Activated T-helper 17 cell treated with anti-CD3 and anti-CD28 coated beads, Interleukin-2, amount 50 U/mL, for 72 hours (primary cell): ENCODE data around the gene SLC6A7. TPM values are rescaled to one million over a fixed set of nuclear protein-coding genes. Genes with fewer than 3 reads are reported as not detected.

Source experiments
- ATAC-seq: fragments of 150-1000 bp; cut with Tn5 transposase; replicated peaks from 2 replicates; pipeline ENCODE4 v1.10.0; 2021; ENCODE audit warnings: mild to moderate bottlenecking, moderate library complexity
- H3K27ac Mint-ChIP-seq: one replicate; pipeline ENCODE4 v1.8.0; 2022; ENCODE audit warnings: mixed read lengths
- H3K27me3 Mint-ChIP-seq: one replicate; pipeline ENCODE4 v1.8.0; 2022; ENCODE audit warnings: mixed read lengths
- H3K36me3 Mint-ChIP-seq: one replicate; pipeline ENCODE4 v1.8.0; 2022; ENCODE audit warnings: low read depth, mild to moderate bottlenecking, mixed read lengths
- H3K4me1 Mint-ChIP-seq: one replicate; pipeline ENCODE4 v1.8.0; 2022; ENCODE audit warnings: mixed read lengths
- H3K4me3 Mint-ChIP-seq: one replicate; pipeline ENCODE4 v1.8.0; 2022; ENCODE audit warnings: mild to moderate bottlenecking, mixed read lengths
- H3K9me3 Mint-ChIP-seq: one replicate; pipeline ENCODE4 v1.8.0; 2022; ENCODE audit warnings: mixed read lengths
- total RNA-seq, 2 donors: library from RNA; stranded (reverse); gene quantifications; one replicate each; pipeline ENCODE4 v1.2.3, GENCODE V29; 2022

SLC6A7 gene
- total RNA-seq, 2 donors from 2014 or later: not detected

DNA sequence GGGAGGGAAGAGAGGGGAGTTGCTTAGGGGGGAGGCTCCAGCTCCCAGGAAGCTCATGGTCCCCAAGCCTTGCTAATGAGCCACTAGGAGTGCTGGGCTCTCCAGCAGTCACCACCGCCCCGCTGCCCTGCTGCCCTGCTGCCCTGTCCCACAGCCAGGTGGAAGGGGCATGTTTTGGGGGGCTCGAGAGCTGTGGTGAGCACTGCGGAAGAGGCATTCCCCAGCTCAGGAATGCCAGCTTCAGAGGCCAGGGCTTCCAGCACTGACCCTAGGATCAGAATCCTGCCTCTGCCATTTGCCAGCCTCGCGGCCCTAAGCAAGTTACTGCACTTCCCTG lies 16.9 kb downstream of the SLC6A7 start:
- no peak for ATAC-seq
- H3K4me3 Mint-ChIP-seq: no peak overlapping the region
- H3K4me1 Mint-ChIP-seq: no peaks in the 10 kb centered on the region
- H3K27ac Mint-ChIP-seq: no peak overlapping the region
- no peaks in the 10 kb centered on the region for H3K9me3 Mint-ChIP-seq
- H3K27me3 Mint-ChIP-seq: peaks cover 18% of the 10 kb centered on the region
- H3K36me3 Mint-ChIP-seq: no peaks in the 10 kb centered on the region

DNA sequence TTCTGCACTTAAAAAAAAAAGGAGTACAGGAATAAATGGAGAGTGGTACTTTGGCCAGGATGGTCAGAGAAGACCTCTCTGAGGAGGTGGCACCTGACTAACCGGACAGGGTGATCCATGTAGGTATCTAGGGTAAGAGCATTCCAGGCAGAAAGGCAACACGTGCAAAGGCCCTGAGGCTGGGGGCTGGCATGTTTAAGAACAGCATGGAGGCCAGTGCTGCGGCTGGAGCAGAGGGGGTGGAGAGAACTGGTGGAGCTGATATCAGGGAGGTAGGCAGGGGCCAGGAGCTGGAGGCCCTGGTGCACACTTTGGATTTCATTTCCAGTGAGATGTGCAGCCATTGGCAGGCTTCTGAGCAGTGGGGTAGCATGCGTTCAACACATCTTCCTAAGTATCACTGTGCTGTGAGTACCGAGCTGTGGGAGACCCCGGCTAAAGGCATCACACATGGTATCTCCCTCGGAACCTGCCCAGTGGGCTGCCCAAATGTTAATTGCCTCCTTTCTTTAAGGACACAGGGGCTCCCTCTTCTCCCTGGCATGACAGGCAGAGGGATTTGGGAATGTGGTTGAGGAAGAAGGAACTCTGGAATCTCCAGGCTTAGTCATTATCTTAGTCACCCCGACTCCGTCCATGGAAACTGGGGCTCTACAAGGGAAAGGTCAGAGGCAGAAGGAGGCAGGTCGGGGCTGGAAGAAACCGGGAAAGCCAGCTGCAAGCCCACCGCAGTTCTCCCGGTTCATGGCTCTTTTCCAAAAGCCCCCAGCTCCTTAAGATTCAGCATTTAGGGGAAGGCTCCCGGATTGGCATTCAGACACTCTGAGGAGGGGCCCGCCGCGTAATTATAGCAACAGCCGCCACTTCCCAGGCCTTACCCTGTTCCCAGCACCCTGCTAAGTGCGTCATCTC lies 18.6 kb downstream of the SLC6A7 start:
- no peaks in the 10 kb centered on the region for H3K36me3 Mint-ChIP-seq
- H3K4me1 Mint-ChIP-seq: no peaks in the 10 kb centered on the region
- ATAC-seq: no peak
- H3K9me3 Mint-ChIP-seq: no peaks in the 10 kb centered on the region
- H3K4me3 Mint-ChIP-seq: peak overlapping the region; percentile 15
- peaks cover 14% of the 10 kb centered on the region for H3K27me3 Mint-ChIP-seq
- H3K27ac Mint-ChIP-seq: no peak overlapping the region

DNA sequence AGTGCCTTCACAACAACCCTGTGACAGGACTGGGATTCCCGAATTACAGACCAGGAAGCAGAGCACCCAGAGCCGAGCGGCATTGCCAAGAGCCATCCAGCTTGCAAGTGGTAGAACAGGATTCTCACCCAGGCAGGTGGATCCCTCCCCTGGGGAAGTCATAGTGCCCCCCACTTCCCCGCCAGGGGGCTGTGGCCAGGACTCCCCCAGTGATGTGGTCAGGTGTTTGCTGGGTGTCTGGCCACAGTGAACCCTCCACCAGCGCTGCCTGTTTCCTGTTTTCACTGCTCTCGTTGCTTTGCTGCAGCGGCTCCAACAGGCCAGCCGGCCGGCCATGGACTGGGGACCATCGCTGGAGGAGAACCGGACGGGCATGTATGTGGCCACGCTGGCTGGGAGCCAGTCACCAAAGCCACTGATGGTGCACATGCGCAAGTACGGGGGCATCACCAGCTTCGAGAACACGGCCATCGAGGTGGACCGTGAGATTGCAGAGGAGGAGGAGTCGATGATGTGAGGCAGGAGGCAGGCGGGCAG lies 19.3 kb downstream of the SLC6A7 start:
- H3K27ac Mint-ChIP-seq: no peak overlapping the region
- H3K9me3 Mint-ChIP-seq: no peaks in the 10 kb centered on the region
- peak; percentile 23 for ATAC-seq
- H3K4me1 Mint-ChIP-seq: no peaks in the 10 kb centered on the region
- H3K4me3 Mint-ChIP-seq: peak overlapping the region; percentile 15
- H3K27me3 Mint-ChIP-seq: peaks cover 14% of the 10 kb centered on the region
- no peaks in the 10 kb centered on the region for H3K36me3 Mint-ChIP-seq

DNA sequence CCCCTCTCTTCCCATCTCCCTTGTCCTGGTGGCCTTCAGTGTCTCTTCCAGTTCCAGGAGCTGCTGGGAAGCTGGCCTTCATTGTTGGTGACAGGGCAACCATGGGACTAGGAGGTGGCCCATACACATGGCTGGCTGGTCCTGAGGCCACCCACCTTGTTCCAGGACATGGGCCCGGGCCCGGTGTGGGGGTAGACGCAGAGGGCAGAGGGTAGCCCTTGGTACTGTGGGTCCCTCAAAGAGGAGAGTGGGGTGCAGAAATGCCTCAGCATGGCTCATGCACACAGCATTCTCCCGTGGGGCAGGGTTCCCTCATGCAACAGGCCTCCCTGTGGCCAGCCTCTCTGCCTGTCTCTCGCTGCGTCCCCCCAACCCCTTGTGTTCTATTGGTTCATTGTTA lies 20.8 kb downstream of the SLC6A7 start:
- Mint-ChIP-seq H3K27me3 (peaks cover 14% of the 10 kb centered on the region), H3K36me3 (no peaks in the 10 kb centered on the region), H3K4me1 (no peaks in the 10 kb centered on the region), H3K27ac (no peak overlapping the region), H3K9me3 (no peaks in the 10 kb centered on the region), H3K4me3 (no peak overlapping the region)
- no peak for ATAC-seq

DNA sequence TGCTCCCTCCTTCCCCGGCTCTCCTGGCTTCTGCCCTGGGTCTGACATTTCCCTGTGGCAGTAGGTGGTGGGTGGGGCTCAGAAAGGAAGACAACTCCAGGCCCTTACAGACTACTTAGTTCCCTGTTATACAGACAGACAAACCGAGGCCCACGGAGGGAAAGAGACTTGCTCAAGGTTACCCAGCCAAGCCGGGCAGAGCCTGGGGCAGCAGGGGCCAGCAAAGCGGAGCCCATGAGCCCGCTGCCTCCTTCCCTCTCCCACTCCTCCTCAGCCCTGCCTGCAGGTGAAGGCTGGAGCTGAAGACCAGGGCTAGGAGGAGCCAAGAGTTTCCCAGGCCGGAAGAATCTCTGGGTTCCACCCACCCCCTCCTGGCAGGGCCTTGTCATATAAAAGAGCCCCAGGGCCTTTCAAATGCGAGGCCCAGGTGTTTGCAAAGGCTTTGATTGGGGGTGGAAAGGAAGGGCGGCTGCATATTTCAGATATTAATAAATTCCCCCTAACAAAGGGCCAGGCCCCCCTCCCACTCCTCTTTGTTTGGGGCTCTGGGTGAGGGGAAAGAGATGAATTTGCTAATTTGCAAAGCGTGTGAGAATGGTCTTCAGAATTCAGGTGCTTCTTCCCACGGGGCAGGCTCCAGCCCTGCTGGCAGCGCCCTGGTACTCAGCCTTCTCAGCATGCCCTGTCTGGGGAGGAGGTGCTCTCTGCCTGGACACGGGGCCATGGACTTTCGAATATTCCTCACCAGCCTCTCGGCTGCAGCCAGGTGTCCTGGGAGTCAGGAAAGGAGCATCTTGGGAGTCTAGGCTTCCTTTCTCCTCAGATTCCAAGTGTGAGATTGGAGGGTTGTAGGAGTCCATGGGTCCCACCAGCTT lies 21.5 kb downstream of the SLC6A7 start:
- Mint-ChIP-seq H3K27me3 (peaks cover 14% of the 10 kb centered on the region), H3K9me3 (no peaks in the 10 kb centered on the region), H3K4me3 (no peak overlapping the region), H3K4me1 (no peaks in the 10 kb centered on the region), H3K27ac (no peak overlapping the region), H3K36me3 (no peaks in the 10 kb centered on the region)
- ATAC-seq: no peak

DNA sequence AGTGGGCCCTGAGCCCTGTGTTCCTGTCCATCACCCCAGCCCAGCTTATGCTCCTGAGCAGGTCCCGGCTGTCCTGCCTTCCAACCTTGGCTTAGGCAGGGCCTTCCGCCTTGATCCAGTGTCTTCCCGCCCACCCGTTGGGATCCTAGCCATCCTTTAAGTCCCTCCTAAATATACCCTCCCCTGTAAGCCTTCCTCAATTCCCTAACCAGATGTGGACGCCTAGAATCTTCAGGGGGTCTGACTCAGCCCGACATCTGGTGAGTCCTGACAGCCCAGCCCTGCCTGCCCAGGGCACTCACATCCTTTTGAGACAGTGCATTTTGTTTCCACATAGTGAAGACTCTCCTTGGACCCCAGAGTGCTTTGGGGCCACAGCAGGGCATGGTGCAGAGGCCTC lies 23.7 kb downstream of the SLC6A7 start:
- Mint-ChIP-seq H3K27me3 (peaks cover 6% of the 10 kb centered on the region), H3K27ac (no peak overlapping the region), H3K4me3 (no peak overlapping the region), H3K4me1 (no peaks in the 10 kb centered on the region), H3K9me3 (no peaks in the 10 kb centered on the region), H3K36me3 (no peaks in the 10 kb centered on the region)
- ATAC-seq: no peak

DNA sequence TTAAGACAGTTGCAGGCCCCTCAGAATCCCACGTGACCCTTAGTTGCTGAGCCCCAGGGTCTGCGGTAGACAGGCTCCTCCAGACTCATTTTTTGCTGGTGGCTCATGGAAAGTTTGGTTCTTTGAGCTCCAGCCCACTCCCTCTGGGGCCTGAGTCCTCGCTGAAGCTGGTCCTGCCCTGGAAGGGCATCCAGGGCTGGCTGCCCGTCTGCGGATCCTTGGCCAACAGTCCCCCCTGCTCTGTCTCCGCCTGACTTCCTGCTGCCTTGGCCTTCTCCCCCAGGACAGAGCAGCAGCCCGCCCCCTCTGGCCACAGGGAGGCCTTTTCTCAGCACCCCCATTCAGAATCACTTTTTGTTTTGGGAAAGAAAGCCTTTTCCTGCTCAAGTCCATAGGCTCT lies 24.4 kb downstream of the SLC6A7 start:
- Mint-ChIP-seq H3K9me3 (no peaks in the 10 kb centered on the region), H3K36me3 (no peaks in the 10 kb centered on the region), H3K4me3 (no peak overlapping the region), H3K27ac (no peak overlapping the region), H3K27me3 (peaks cover 4% of the 10 kb centered on the region), H3K4me1 (no peaks in the 10 kb centered on the region)
- no peak for ATAC-seq

DNA sequence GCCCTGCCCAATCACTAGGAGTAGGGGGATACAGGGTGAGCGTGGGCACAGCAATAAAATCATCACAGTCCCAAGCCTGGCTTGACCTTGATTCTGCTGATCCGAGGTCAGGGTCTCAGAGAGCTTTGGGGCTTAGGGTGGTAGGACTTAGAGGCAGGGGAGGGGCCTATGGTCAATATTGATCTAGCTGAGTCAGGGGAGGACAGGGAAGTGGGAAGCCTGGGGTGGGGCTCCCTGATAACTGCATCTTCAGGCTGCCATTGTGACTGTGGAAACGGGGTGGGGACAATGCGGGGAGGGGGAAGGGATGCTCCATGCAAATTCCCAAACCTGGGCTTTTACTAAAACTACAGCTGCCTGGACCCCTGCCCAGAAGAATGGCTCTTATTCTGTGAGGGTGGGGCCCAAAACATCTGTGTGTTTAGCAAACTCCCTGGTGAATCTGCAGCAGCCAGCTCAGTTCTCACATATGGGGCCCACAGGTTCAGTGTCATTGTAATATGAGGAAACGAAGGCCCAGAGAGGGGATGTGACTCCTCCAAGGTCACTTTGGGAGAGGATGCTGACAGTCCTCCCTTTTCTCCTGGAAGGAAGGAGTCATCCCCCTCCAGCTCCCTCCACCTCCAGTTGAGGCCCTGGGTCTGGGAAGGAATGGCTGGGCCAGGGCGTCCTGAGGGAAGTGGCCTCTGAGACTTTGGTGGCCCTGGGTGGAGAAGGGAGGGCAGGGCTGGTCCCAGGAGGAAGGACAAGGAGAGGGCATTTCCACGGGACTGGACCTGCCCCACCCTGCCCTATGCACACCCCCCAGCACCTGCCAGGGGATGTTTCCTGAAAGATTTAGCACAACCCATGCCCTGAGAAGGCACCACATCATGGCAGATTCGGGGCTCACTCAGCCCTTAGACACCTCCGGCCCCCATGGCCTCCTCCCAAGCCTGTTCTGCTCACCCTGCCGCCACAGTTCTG lies 26.4 kb downstream of the SLC6A7 start:
- H3K36me3 Mint-ChIP-seq: no peaks in the 10 kb centered on the region
- H3K27ac Mint-ChIP-seq: no peak overlapping the region
- no peaks in the 10 kb centered on the region for H3K4me1 Mint-ChIP-seq
- no peak for ATAC-seq
- no peaks in the 10 kb centered on the region for H3K9me3 Mint-ChIP-seq
- H3K4me3 Mint-ChIP-seq: no peak overlapping the region
- peaks cover 4% of the 10 kb centered on the region for H3K27me3 Mint-ChIP-seq

DNA sequence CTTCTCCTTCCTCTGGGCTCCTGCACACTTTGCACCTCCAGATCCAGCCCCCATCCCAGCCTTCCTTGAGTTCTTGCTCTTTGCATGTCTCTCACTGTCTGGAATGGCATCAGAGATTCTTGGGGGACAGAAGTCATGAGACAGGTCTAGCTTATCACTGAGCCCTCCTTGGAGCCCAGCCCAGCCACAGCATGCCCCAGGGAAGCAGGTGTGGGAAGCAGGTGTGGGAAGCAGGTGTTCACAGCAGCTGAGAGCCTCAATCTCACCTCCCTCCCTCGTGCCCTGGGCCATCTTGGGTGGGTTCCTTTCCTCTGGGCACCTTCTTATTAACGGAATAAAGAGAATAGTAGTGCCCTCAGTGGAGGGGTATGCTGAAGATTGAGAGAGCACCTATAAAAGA lies 27.2 kb downstream of the SLC6A7 start:
- Mint-ChIP-seq H3K4me1 (no peaks in the 10 kb centered on the region), H3K9me3 (no peaks in the 10 kb centered on the region), H3K27ac (no peak overlapping the region), H3K4me3 (no peak overlapping the region), H3K36me3 (no peaks in the 10 kb centered on the region), H3K27me3 (peaks cover 4% of the 10 kb centered on the region)
- ATAC-seq: no peak

DNA sequence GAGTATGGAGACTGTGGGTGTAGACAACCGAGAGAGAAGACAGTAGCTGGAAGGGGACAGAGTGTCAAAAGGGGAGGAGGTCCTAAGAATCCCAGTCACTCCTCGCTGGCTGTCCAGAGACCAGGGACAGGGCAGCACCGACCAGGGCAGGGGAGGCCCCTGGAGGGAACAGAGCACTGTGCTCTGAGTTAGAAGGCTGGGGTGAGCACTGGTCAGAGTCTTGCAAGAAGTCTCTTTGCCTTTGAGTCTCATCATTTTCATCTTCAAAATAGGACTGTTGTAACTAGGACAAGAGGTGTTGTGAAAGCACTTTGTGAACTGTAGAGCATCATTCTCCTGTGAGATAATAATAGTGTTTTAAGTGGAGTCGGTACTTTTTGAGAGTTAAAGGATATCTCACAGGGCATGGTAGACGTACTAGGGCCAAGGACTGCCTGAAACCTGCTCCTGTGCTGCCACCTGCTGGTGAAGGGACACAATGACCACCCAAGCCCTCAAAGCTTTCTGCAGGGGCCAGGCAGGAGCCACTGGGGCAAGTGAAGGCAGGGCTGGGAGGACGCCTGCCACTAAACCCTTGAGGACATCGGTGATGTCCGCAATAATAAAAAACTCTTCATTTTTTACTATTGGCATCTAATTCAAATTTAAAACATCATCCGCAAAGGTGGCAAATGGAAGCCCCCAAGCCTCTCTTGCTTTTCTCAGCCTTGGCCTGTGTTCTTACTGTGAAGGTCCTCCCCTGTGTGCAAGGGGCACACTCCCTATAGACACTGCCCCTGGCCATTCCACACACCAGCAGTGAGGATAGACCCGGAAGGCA lies 28.2 kb downstream of the SLC6A7 start:
- Mint-ChIP-seq H3K4me3 (no peak overlapping the region), H3K4me1 (no peaks in the 10 kb centered on the region), H3K27me3 (peaks cover 4% of the 10 kb centered on the region), H3K27ac (no peak overlapping the region), H3K9me3 (no peaks in the 10 kb centered on the region), H3K36me3 (no peaks in the 10 kb centered on the region)
- peak; percentile 87 for ATAC-seq

DNA sequence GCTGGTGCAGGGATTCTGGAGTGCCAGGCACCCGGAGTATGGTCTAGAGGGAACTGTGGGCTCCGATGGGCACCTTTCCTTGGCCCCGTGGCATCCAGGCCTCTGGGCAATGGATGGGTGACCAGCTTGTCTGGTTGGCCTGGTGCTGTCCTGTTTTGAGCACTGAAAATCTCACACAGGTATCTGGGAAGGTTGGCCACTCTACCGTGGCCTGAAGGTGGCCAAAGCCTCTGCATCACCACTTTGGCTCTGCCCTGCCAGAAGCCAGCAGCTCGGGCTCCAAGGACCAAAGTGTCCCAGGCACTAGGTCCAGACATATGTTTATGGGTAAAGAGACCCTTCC lies 28.8 kb downstream of the SLC6A7 start:
- Mint-ChIP-seq H3K4me1 (no peaks in the 10 kb centered on the region), H3K27me3 (peaks cover 4% of the 10 kb centered on the region), H3K36me3 (no peaks in the 10 kb centered on the region), H3K9me3 (no peaks in the 10 kb centered on the region), H3K4me3 (no peak overlapping the region), H3K27ac (no peak overlapping the region)
- no peak for ATAC-seq

DNA sequence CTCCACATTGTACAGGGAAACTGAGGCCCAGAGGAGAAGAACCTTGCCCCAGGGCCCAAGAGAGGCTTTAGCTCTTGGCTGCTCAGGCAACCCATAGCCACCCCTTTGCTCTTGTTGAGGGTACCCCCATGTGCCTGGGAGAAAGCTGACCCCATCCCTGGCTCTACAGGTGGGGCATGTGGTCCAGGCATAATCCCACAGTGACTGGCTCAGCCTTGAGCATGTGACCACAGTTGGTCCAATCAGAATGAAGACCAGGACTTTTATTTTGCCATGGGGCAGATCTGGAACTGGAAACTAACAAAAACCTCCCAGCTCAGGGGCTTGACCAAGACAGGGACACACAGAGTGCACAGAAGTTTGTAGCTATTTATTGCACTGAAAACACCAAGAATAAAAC lies 29.3 kb downstream of the SLC6A7 start:
- no peaks in the 10 kb centered on the region for H3K9me3 Mint-ChIP-seq
- H3K36me3 Mint-ChIP-seq: no peaks in the 10 kb centered on the region
- peaks cover 4% of the 10 kb centered on the region for H3K27me3 Mint-ChIP-seq
- no peak overlapping the region for H3K27ac Mint-ChIP-seq
- no peaks in the 10 kb centered on the region for H3K4me1 Mint-ChIP-seq
- no peak overlapping the region for H3K4me3 Mint-ChIP-seq
- ATAC-seq: no peak

DNA sequence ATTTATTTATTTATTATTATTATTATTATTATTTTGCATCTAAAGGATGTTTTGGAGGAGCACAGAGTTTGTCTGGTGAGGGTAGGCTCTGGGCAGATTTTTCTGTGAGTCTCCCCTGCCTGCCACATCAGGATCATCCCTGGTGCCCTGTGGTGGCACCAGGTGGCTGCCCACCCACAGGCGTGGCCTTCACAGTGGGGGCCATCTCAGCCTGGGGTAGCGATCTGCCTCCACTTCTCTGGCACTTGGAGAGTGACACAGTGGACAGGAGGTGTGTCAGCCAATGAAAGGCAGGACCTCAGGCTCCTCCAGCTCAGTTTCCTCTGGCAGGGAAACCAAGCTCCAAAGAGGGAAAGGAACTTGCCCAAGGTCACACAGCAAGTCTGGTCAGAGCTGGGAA lies 30.0 kb downstream of the SLC6A7 start:
- no peaks in the 10 kb centered on the region for H3K36me3 Mint-ChIP-seq
- no peak for ATAC-seq
- no peak overlapping the region for H3K4me3 Mint-ChIP-seq
- peaks cover 4% of the 10 kb centered on the region for H3K27me3 Mint-ChIP-seq
- H3K9me3 Mint-ChIP-seq: no peaks in the 10 kb centered on the region
- H3K27ac Mint-ChIP-seq: no peak overlapping the region
- H3K4me1 Mint-ChIP-seq: no peaks in the 10 kb centered on the region
